CD4-positive, alpha-beta memory T cell (primary cell): ENCODE results near the gene IRF1. TPM values are rescaled to one million over a fixed set of nuclear protein-coding genes. Genes with fewer than 3 reads are reported as not detected.
A peak's percentile ranks its signal among the peaks of the same experiment; 100 is the strongest.

Experiments
- CTCF ChIA-PET: fragments of 350-600 bp; sonication (Branson Sonifier 250); formaldehyde crosslinking; loops from one replicate; lab custom pipeline; 2021; ENCODE audit warnings: inconsistent platforms; ENCODE audit not compliant: partially characterized antibody; lab: Charles Lee
- POLR2A ChIA-PET: fragments of 350-600 bp; sonication (Branson Sonifier 250); formaldehyde crosslinking; loops from one replicate; lab custom pipeline; 2021; ENCODE audit not compliant: partially characterized antibody; lab: Charles Lee
- DNase-seq, 5 donors: peaks; one replicate each; pipeline versions ENCODE4 v3.0.0 to v3.0.0-alpha.2; 2020 to 2022; ENCODE audit warnings: mixed read lengths in 1 of 5
- H3K27ac ChIP-seq: one replicate; pipeline ENCODE4 v1.7.0; 2013; ENCODE audit warnings: low read depth, low read length
- H3K27me3 ChIP-seq: 2 replicates; pipeline ENCODE4 v1.7.0; 2013; ENCODE audit warnings: mild to moderate bottlenecking, low read length, moderate library complexity; ENCODE audit not compliant: insufficient read depth
- H3K36me3 ChIP-seq: 2 replicates; pipeline ENCODE4 v1.7.0; 2013; ENCODE audit warnings: mild to moderate bottlenecking, low read length, moderate library complexity; ENCODE audit not compliant: insufficient read depth
- H3K4me1 ChIP-seq: 2 replicates; pipeline ENCODE4 v1.7.0; 2013; ENCODE audit warnings: mild to moderate bottlenecking, low read length, moderate library complexity; ENCODE audit not compliant: insufficient read depth
- H3K4me3 ChIP-seq, 2 donors: one replicate each; pipeline ENCODE4 v1.7.0; 2013; ENCODE audit warnings: low read length in 2 of 2, mild to moderate bottlenecking in 1 of 2
- H3K9me3 ChIP-seq, 2 donors: one replicate each; pipeline ENCODE4 v1.7.0; 2013; ENCODE audit warnings: low read length in 2 of 2, control low read depth in 1 of 2; ENCODE audit not compliant: control insufficient read depth in 1 of 2
- H3K27ac Mint-ChIP-seq, 7 donors: one replicate each; pipeline ENCODE4 v1.8.0; 2020 to 2021; ENCODE audit warnings: mixed read lengths in 7 of 7, mild to moderate bottlenecking in 6 of 7, inconsistent platforms in 3 of 7, moderate library complexity in 3 of 7
- H3K27me3 Mint-ChIP-seq, 2 donors: one replicate each; pipeline ENCODE4 v1.8.0; 2020 to 2021; ENCODE audit warnings: mixed read lengths in 2 of 2
- H3K36me3 Mint-ChIP-seq, 2 donors: one replicate each; pipeline ENCODE4 v1.8.0; 2020 to 2021; ENCODE audit warnings: mixed read lengths in 2 of 2, inconsistent platforms in 1 of 2, mild to moderate bottlenecking in 1 of 2
- H3K4me1 Mint-ChIP-seq, 4 donors: one replicate each; pipeline ENCODE4 v1.8.0; 2020 to 2021; ENCODE audit warnings: mixed read lengths in 4 of 4, mild to moderate bottlenecking in 1 of 4
- H3K4me3 Mint-ChIP-seq, 8 donors: one replicate each; pipeline ENCODE4 v1.8.0; 2020 to 2021; ENCODE audit warnings: mixed read lengths in 8 of 8, mild to moderate bottlenecking in 7 of 8, moderate library complexity in 6 of 8, inconsistent platforms in 3 of 8
- H3K9me3 Mint-ChIP-seq, 8 donors: one replicate each; pipeline ENCODE4 v1.8.0; 2020 to 2021; ENCODE audit warnings: mixed read lengths in 8 of 8, mild to moderate bottlenecking in 5 of 8, inconsistent platforms in 3 of 8, moderate library complexity in 1 of 8
- intact Hi-C: fragments of 100-400 bp; cut with micrococcal nuclease; formaldehyde crosslinking; loops from one replicate; pipeline ENCODE4 v1.15.1; 2023
- polyA plus RNA-seq, 2 donors: library from polyadenylated mRNA; unstranded; fragments of 300-500 nt; fragmentation: Illumina TruSeq; gene quantifications; one replicate each; pipeline ENCODE4 v1.2.3, GENCODE V29; 2021
- total RNA-seq, 2 experiments: library from RNA; stranded (reverse); gene quantifications; one replicate each; pipeline ENCODE4 v1.2.3, GENCODE V29; 2021

IRF1 gene
- total and polyA plus RNA-seq, 4 experiments from 2014 or later = 192 to 237 (median 197) TPM

GRCh38 chr5:132488590-132488989 lies 2.0 kb downstream of the IRF1 start:
- intact Hi-C loops = no loop called here
- peaks cover 41 to 83% (median 60%) of the 10 kb centered on the region in 4 donors for H3K4me1 Mint-ChIP-seq
- CTCF ChIA-PET = interaction anchor here (1.3 to 10.2 kb wide), 12 partner anchors 8 to 102 kb away, joined by 4 to 94 read pairs (median 80); no protein-coding TSS in a partner anchor
- H3K9me3 Mint-ChIP-seq = peaks cover 0 to 15% (median 0%) of the 10 kb centered on the region in 8 donors
- H3K9me3 ChIP-seq = no peaks in the 10 kb centered on the region
- POLR2A ChIA-PET = interaction anchor here (1.2 to 35.0 kb wide), 11 partner anchors 10 to 563 kb away, joined by 5 to 1580 read pairs (median 114); partner anchors contain the start of gene HSPA4
- peak in 1 of 5 donors; percentile 1 for DNase-seq
- no peaks in the 10 kb centered on the region for H3K27me3 ChIP-seq
- H3K4me3 ChIP-seq = peak overlapping the region; percentile 94 to 96
- no peaks in the 10 kb centered on the region for H3K27me3 Mint-ChIP-seq
- peaks cover 58% of the 10 kb centered on the region for H3K36me3 ChIP-seq
- H3K36me3 Mint-ChIP-seq = peaks cover 53 to 74% of the 10 kb centered on the region in 2 donors
- H3K4me3 Mint-ChIP-seq = peak overlapping the region; percentile 94 to 97 (median 96)
- peak overlapping the region; percentile 93 to 98 (median 95) for H3K27ac Mint-ChIP-seq
- peaks cover 80% of the 10 kb centered on the region for H3K4me1 ChIP-seq
- peak overlapping the region; percentile 99 for H3K27ac ChIP-seq

GRCh38 chr5:132487841-132488555 lies 2.6 kb downstream of the IRF1 start:
- DNase-seq = peak in 2 of 5 donors; percentile 12 to 42
- Mint-ChIP-seq H3K36me3 (peaks cover 55 to 80% of the 10 kb centered on the region in 2 donors), H3K27me3 (no peaks in the 10 kb centered on the region), H3K4me3 (peak overlapping the region; percentile 94 to 97 (median 96)), H3K27ac (peak overlapping the region; percentile 91 to 98 (median 95)), H3K4me1 (peaks cover 40 to 83% (median 57%) of the 10 kb centered on the region in 4 donors), H3K9me3 (peaks cover 0 to 15% (median 0%) of the 10 kb centered on the region in 8 donors)
- intact Hi-C loops = no loop called here
- POLR2A ChIA-PET = interaction anchor here (1.1 to 35.0 kb wide), 13 partner anchors 11 to 563 kb away, joined by 3 to 1580 read pairs (median 86); partner anchors contain the start of gene HSPA4
- H3K9me3 ChIP-seq = no peaks in the 10 kb centered on the region
- peaks cover 64% of the 10 kb centered on the region for H3K36me3 ChIP-seq
- peak overlapping the region; percentile 94 to 96 for H3K4me3 ChIP-seq
- peaks cover 80% of the 10 kb centered on the region for H3K4me1 ChIP-seq
- H3K27ac ChIP-seq = peak overlapping the region; percentile 99
- CTCF ChIA-PET = interaction anchor here (1.3 to 10.2 kb wide), 12 partner anchors 8 to 102 kb away, joined by 4 to 94 read pairs (median 80); no protein-coding TSS in a partner anchor
- H3K27me3 ChIP-seq = no peaks in the 10 kb centered on the region

GRCh38 chr5:132487095-132487428 lies 3.5 kb downstream of the IRF1 start:
- Histone ChIP-seq H3K27me3 (no peaks in the 10 kb centered on the region), H3K27ac (peak overlapping the region; percentile 99), H3K36me3 (peaks cover 69% of the 10 kb centered on the region), H3K4me1 (peaks cover 73% of the 10 kb centered on the region), H3K9me3 (no peaks in the 10 kb centered on the region), H3K4me3 (peak overlapping the region; percentile 94 to 96)
- DNase-seq = no peak
- Mint-ChIP-seq H3K27ac (peak overlapping the region; percentile 89 to 98 (median 95)), H3K4me1 (peaks cover 37 to 78% (median 54%) of the 10 kb centered on the region in 4 donors), H3K36me3 (peaks cover 59 to 84% of the 10 kb centered on the region in 2 donors), H3K9me3 (peaks cover 0 to 15% (median 0%) of the 10 kb centered on the region in 8 donors), H3K27me3 (no peaks in the 10 kb centered on the region), H3K4me3 (peak overlapping the region; percentile 94 to 97 (median 96))
- intact Hi-C loops = no loop called here
- ChIA-PET CTCF (interaction anchor here (1.7 to 10.2 kb wide), 11 partner anchors 8 to 101 kb away, joined by 6 to 94 read pairs (median 82); no protein-coding TSS in a partner anchor), POLR2A (interaction anchor here (1.1 to 35.0 kb wide), 10 partner anchors 12 to 100 kb away, joined by 3 to 1580 read pairs (median 146); no protein-coding TSS in a partner anchor)

- ChIA-PET CTCF (interaction anchor here (1.7 to 10.2 kb wide), 11 partner anchors 7 to 100 kb away, joined by 6 to 94 read pairs (median 82); no protein-coding TSS in a partner anchor), POLR2A (interaction anchor here (1.1 to 35.0 kb wide), 11 partner anchors 12 to 99 kb away, joined by 3 to 1580 read pairs (median 114); no protein-coding TSS in a partner anchor)
- no peaks in the 10 kb centered on the region for H3K9me3 ChIP-seq
- DNase-seq = peak in 1 of 5 donors; percentile 39
- Mint-ChIP-seq H3K36me3 (peaks cover 59 to 85% of the 10 kb centered on the region in 2 donors), H3K9me3 (peaks cover 0 to 15% (median 0%) of the 10 kb centered on the region in 8 donors), H3K4me1 (peaks cover 34 to 77% (median 50%) of the 10 kb centered on the region in 4 donors), H3K4me3 (peak overlapping the region; percentile 94 to 97 (median 96)), H3K27me3 (no peaks in the 10 kb centered on the region), H3K27ac (peak overlapping the region; percentile 89 to 98 (median 95))
- no peaks in the 10 kb centered on the region for H3K27me3 ChIP-seq
- intact Hi-C loops = no loop called here
- peak overlapping the region; percentile 99 for H3K27ac ChIP-seq
- H3K4me3 ChIP-seq = peak overlapping the region; percentile 94 to 96
- H3K36me3 ChIP-seq = peaks cover 69% of the 10 kb centered on the region
- peaks cover 72% of the 10 kb centered on the region for H3K4me1 ChIP-seq
Measured at GRCh38 chr5:132486318-132487094, 4.1 kb downstream of the IRF1 start.

DNA sequence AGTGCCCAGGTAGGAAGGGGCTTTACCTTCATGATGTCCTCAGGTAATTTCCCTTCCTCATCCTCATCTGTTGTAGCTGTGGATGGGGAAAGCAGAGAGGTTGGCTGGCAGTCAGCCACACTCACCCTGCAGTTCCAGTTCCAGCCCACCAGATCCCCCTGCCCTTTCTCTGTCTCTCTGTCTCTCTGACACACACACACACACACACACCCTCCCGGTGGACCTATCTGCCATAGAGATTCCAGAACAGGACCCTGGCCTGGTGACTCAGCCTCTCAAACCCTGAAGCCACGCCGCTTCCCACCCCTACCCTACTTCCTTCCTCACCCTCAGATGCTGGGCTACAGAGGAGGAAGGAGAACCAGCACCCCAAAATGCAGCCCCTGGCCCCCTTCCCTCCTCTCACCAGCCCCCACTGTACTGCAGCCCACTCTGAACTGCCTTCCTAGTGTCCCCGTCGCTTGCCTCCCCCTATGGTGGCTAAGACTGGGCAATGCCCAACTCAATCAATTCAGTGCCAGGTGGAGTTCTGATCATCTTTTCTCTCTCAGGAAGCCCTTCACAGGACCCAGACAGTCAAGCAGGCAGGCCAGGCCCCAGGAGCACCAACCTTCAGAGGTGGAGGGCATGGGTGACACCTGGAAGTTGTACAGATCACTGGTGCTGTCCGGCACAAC lies 4.8 kb downstream of the IRF1 start:
- Mint-ChIP-seq H3K27ac (peak overlapping the region; percentile 87 to 98 (median 94)), H3K9me3 (peaks cover 0 to 13% (median 0%) of the 10 kb centered on the region in 8 donors), H3K4me3 (peak overlapping the region; percentile 82 to 97 (median 96)), H3K27me3 (no peaks in the 10 kb centered on the region), H3K36me3 (peaks cover 59 to 88% of the 10 kb centered on the region in 2 donors), H3K4me1 (peaks cover 42 to 78% (median 54%) of the 10 kb centered on the region in 4 donors)
- Histone ChIP-seq H3K36me3 (peaks cover 69% of the 10 kb centered on the region), H3K27me3 (no peaks in the 10 kb centered on the region), H3K4me1 (peaks cover 75% of the 10 kb centered on the region), H3K27ac (peak overlapping the region; percentile 99), H3K9me3 (no peaks in the 10 kb centered on the region), H3K4me3 (peak overlapping the region in 1 of 2 donors; percentile 94)
- ChIA-PET CTCF (interaction anchor here (1.0 to 10.2 kb wide), 9 partner anchors 14 to 116 kb away, joined by 3 to 93 read pairs (median 73); partner anchors contain the start of gene SLC22A5), POLR2A (interaction anchor here (1.4 to 35.0 kb wide), 11 partner anchors 1 to 77 kb away, joined by 4 to 1580 read pairs (median 177); partner anchors contain the start of gene IRF1)
- intact Hi-C loops = no loop called here
- peak in 1 of 5 donors; percentile 64 for DNase-seq
